Fibroblast of lung (primary cell): ENCODE data around the gene NCAPD2. TPM values are rescaled to one million over a fixed set of nuclear protein-coding genes. Genes with fewer than 3 reads are reported as not detected.
"Not testable (repeated sequence)": the region's sequence is repeated elsewhere in the genome, so short reads cannot be mapped to it uniquely, and the experiment has no call there.

Experiments used
- DNase-seq, 2 donors: peaks; one replicate each; pipeline versions ENCODE4 v3.0.0 to v3.0.0-alpha.2; 2010; ENCODE audit warnings: low read depth in 2 of 2
- H2AFZ ChIP-seq: 2 replicates; pipeline ENCODE4 v1.5.1; 2012; ENCODE audit warnings: low read length, control low read depth, inconsistent platforms
- H3K27ac ChIP-seq: 2 replicates; pipeline ENCODE4 v1.5.1; 2011; ENCODE audit warnings: low read length, control low read depth; ENCODE audit not compliant: insufficient read depth
- H3K27me3 ChIP-seq: 2 replicates; pipeline ENCODE4 v1.5.1; 2011; ENCODE audit warnings: mild to moderate bottlenecking, low read length; ENCODE audit not compliant: control insufficient read depth, insufficient read depth
- H3K36me3 ChIP-seq: 2 replicates; pipeline ENCODE4 v1.5.1; 2011; ENCODE audit warnings: low read length; ENCODE audit not compliant: control insufficient read depth, insufficient read depth
- H3K4me1 ChIP-seq: 2 replicates; pipeline ENCODE4 v1.5.1; 2011; ENCODE audit warnings: low read length; ENCODE audit not compliant: control insufficient read depth, insufficient read depth; ENCODE audit errors: extremely low read depth
- H3K4me2 ChIP-seq: 2 replicates; pipeline ENCODE4 v1.5.1; 2011; ENCODE audit warnings: low read length, control low read depth; ENCODE audit not compliant: insufficient read depth; ENCODE audit errors: extremely low read depth
- H3K4me3 ChIP-seq, 4 experiments: fragments of 200-600 bp in 1 of 4; sonication (generic) in 1 of 4; replicated peaks in 1 of 4; 2 replicates each; pipeline ENCODE4 v1.5.1; 2011 to 2016; ENCODE audit warnings: low read length in 4 of 4, low read depth in 3 of 4, mild to moderate bottlenecking in 3 of 4, control low read depth in 2 of 4, inconsistent platforms in 1 of 4, mixed read lengths in 1 of 4; ENCODE audit not compliant: insufficient read depth in 1 of 4; ENCODE audit errors: control extremely low read depth in 1 of 4
- H3K79me2 ChIP-seq: 2 replicates; pipeline ENCODE4 v1.5.1; 2012; ENCODE audit warnings: mild to moderate bottlenecking, low read length, inconsistent platforms; ENCODE audit not compliant: control insufficient read depth, insufficient read depth
- H3K9ac ChIP-seq: 2 replicates; pipeline ENCODE4 v1.5.1; 2011; ENCODE audit warnings: mild to moderate bottlenecking, low read length, control low read depth; ENCODE audit not compliant: insufficient read depth
- H3K9me3 ChIP-seq: 2 replicates; pipeline ENCODE4 v1.5.1; 2012; ENCODE audit warnings: low read depth, low read length; ENCODE audit not compliant: control insufficient read depth, insufficient read depth
- H4K20me1 ChIP-seq: 2 replicates; pipeline ENCODE4 v1.5.1; 2011; ENCODE audit warnings: low read length; ENCODE audit not compliant: control insufficient read depth, insufficient read depth; ENCODE audit errors: extremely low read depth
- CTCF ChIP-seq, 2 donors: IDR thresholded peaks in 1 of 2; conservative IDR thresholded peaks in 1 of 2; 1 replicate in 1 of 2; 2 replicates in 1 of 2; pipeline ENCODE4 v1.5.1; 2011 to 2012; ENCODE audit warnings: low read length in 2 of 2, control low read depth in 1 of 2, inconsistent platforms in 1 of 2, low read depth in 1 of 2, mild to moderate bottlenecking in 1 of 2
- EZH2 ChIP-seq: IDR thresholded peaks from 2 replicates; pipeline ENCODE4 v1.5.1; 2012; ENCODE audit warnings: low read length, control low read depth, mild to moderate bottlenecking; ENCODE audit errors: missing control alignments
- polyA plus RNA-seq, 2 donors: library from polyadenylated mRNA; depleted of rRNA in 1 of 2; stranded (reverse) in 1 of 2; unstranded in 1 of 2; fragments of >200 nt; gene quantifications; 2 replicates each; pipeline ENCODE4 v1.2.1, GENCODE V29; 2011 to 2012; ENCODE audit warnings: missing spikeins in 1 of 2
- total RNA-seq: library from RNA; depleted of rRNA; stranded (reverse); fragments of >200 nt; gene quantifications from 2 replicates; pipeline ENCODE4 v1.2.1, GENCODE V29; 2014

NCAPD2 gene
- total and polyA plus RNA-seq, 2 donors (not counting 1 experiment from before 2014, with no cell fraction given): 17.2 to 42.3 TPM

DNA sequence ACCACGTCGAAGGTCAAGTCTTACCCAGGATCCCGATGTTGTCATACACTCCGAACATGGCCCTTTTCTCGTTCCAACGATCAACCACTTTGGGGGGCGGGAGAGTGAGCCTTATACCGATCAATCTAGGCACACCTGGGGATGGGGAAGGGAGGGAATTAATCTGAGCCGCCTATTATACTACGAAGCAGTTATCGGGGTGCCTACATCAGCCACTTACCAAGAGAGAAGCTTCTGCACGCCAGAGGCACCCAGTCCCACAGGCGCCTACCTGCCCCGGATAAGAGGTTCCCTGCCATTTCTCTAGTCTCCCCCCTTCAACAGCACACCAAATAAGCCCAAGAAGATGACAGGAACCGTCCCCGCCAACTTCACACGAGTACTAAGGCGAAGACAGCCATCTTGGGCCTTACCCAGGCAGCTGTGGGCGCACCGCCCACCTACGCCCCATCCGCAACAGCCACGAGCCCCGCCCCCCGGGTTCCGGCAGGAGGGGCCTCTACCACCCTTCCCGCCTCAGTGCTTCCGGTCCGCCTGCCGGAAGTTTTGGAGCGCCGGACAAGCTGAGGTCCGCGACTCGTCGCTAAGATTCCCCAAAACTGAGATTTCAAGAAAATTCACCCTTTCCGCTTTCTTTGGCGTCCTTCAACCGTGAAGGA lies 935 bp upstream of the NCAPD2 start, which contains the start of gene MRPL51:
Gene MRPL51 (minus strand): TSS at position 425 of the 659 bp plus-strand sequence. CDS start 126 bp downstream, at position 299.
- H3K4me2 ChIP-seq: peak within 1 kb of the TSS; percentile 98
- peak within 1 kb of the TSS; percentile 85 for H2AFZ ChIP-seq
- H3K9me3 ChIP-seq: no peaks in the 10 kb centered on the region
- no peaks in the 10 kb centered on the region for H3K36me3 ChIP-seq
- H3K27me3 ChIP-seq: no peaks in the 10 kb centered on the region
- peak within 1 kb of the TSS; percentile 72 to 99 (median 78) for H3K4me3 ChIP-seq
- TF ChIP-seq CTCF (conservative IDR thresholded peaks at IDR 0.05 in 1 of 2, IDR thresholded peaks at IDR 0.05 in 1 of 2; ENCODE audit: low read depth in 1 of 2, low read length in 2 of 2) (no peak), EZH2 (no peak)
- peak; percentile 93 for DNase-seq
- peaks cover 8% of the 10 kb centered on the region for H3K4me1 ChIP-seq
- peak within 1 kb of the TSS; percentile 95 for H3K27ac ChIP-seq
- peaks cover 36% of the 10 kb centered on the region for H3K79me2 ChIP-seq
- H3K9ac ChIP-seq: peak within 1 kb of the TSS; percentile 70
- H4K20me1 ChIP-seq: no peaks in the 10 kb centered on the region

- Histone ChIP-seq H3K9me3 (no peaks in the 10 kb centered on the region), H3K36me3 (peaks cover 4% of the 10 kb centered on the region), H3K4me3 (peak overlapping the region; percentile 45 to 98 (median 64)), H3K27me3 (no peaks in the 10 kb centered on the region), H3K9ac (peak overlapping the region; percentile 4), H2AFZ (peak overlapping the region; percentile 13), H3K4me1 (peaks cover 8% of the 10 kb centered on the region), H3K79me2 (peaks cover 40% of the 10 kb centered on the region), H4K20me1 (no peaks in the 10 kb centered on the region), H3K4me2 (peak overlapping the region; percentile 82), H3K27ac (peak overlapping the region; percentile 95)
- TF ChIP-seq EZH2: no peak
- no peak for TF ChIP-seq CTCF (conservative IDR thresholded peaks at IDR 0.05 in 1 of 2, IDR thresholded peaks at IDR 0.05 in 1 of 2; ENCODE audit: low read depth in 1 of 2, low read length in 2 of 2)
- DNase-seq: no peak
These were observed 399 bp downstream of the NCAPD2 start for GRCh38 chr12:6494258-6494743.

DNA sequence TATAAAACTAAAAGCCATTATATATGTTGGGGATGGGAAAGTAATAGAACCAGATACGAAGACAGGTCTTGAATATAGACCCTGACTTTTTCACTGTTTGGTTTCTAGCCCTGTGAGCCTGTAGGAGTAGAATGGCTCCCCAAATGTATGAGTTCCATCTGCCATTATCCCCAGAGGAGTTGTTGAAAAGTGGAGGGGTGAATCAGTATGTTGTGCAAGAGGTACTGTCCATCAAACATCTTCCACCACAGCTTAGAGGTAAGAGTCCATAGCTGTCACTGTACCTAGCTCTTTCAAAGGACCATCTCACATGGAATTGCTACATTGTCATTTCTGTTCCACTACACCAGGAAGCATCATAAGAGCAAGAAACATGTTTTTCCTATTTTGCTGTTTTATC lies 1.1 kb downstream of the NCAPD2 start:
- Histone ChIP-seq H3K4me1 (peaks cover 8% of the 10 kb centered on the region), H3K27me3 (no peaks in the 10 kb centered on the region), H3K36me3 (peaks cover 5% of the 10 kb centered on the region), H3K4me2 (peak overlapping the region; percentile 82), H3K9me3 (no peaks in the 10 kb centered on the region), H3K79me2 (peaks cover 42% of the 10 kb centered on the region), H2AFZ (no peak overlapping the region), H4K20me1 (no peaks in the 10 kb centered on the region), H3K9ac (no peak overlapping the region), H3K27ac (no peak overlapping the region), H3K4me3 (peak overlapping the region; percentile 45 to 98 (median 64))
- no peak for TF ChIP-seq CTCF (conservative IDR thresholded peaks at IDR 0.05 in 1 of 2, IDR thresholded peaks at IDR 0.05 in 1 of 2; ENCODE audit: low read depth in 1 of 2, low read length in 2 of 2)
- TF ChIP-seq EZH2: no peak
- DNase-seq: no peak

- H4K20me1 ChIP-seq, H3K9ac ChIP-seq, H3K36me3 ChIP-seq, H3K27ac ChIP-seq, DNase-seq, H3K9me3 ChIP-seq, H3K4me2 ChIP-seq, H2AFZ ChIP-seq, H3K4me3 ChIP-seq, H3K4me1 ChIP-seq, H3K27me3 ChIP-seq: not testable (repeated sequence)
- peaks cover 53% of the 10 kb centered on the region for H3K79me2 ChIP-seq
These were observed 3.4 kb downstream of the NCAPD2 start for GRCh38 chr12:6497291-6497690.
